GM12878 (cell line): ENCODE results near the gene EML5. TPM values are rescaled to one million over a fixed set of nuclear protein-coding genes. Genes with fewer than 3 reads are reported as not detected.

ENCODE experiments used
- ASH2L ChIP-seq: fragments of 300-600, 200-600 bp; sonication (generic); IDR thresholded peaks from 2 replicates; pipeline ENCODE4 v1.6.1; 2017; ENCODE audit warnings: low read depth, mild to moderate bottlenecking, borderline replicate concordance
- ATF2 ChIP-seq: IDR thresholded peaks from 2 replicates; pipeline ENCODE4 v1.6.1; 2012; ENCODE audit warnings: low read length, inconsistent platforms
- BMI1 ChIP-seq: fragments of 450-650 bp; IDR thresholded peaks from 2 replicates; pipeline ENCODE4 v1.6.1; 2016; ENCODE audit warnings: mild to moderate bottlenecking, moderate library complexity, borderline replicate concordance
- CHD2 ChIP-seq: IDR thresholded peaks from 2 replicates; pipeline ENCODE4 v1.6.1; 2011; ENCODE audit warnings: low read depth, low read length, improper control_type of control experiment, borderline replicate concordance
- DPF2 ChIP-seq: fragments of 450-650 bp; IDR thresholded peaks from 2 replicates; pipeline ENCODE4 v1.6.1; 2017; ENCODE audit warnings: mild to moderate bottlenecking
- GABPA ChIP-seq: IDR thresholded peaks from 2 replicates; pipeline ENCODE4 v1.6.1; 2014; ENCODE audit warnings: antibody characterized with exemption, low read depth, mild to moderate bottlenecking, inconsistent platforms
- HCFC1 ChIP-seq: fragments of 150-350 bp; IDR thresholded peaks from 2 replicates; pipeline ENCODE4 v1.6.1; 2014; ENCODE audit warnings: low read length
- IRF4 ChIP-seq: IDR thresholded peaks from 2 replicates; pipeline ENCODE4 v1.6.1; 2011; ENCODE audit warnings: low read depth, low read length
- IRF5 ChIP-seq: fragments of 450-650 bp; IDR thresholded peaks from 2 replicates; pipeline ENCODE4 v1.6.1; 2017; ENCODE audit warnings: borderline replicate concordance
- JUNB ChIP-seq: IDR thresholded peaks from 2 replicates; pipeline ENCODE4 v1.6.1; 2016; ENCODE audit warnings: antibody characterized with exemption, mild to moderate bottlenecking
- SREBF1 ChIP-seq: IDR thresholded peaks from 2 replicates; pipeline ENCODE4 v1.6.1; 2012; ENCODE audit warnings: mild to moderate bottlenecking, low read length
- SREBF2 ChIP-seq: IDR thresholded peaks from 2 replicates; pipeline ENCODE4 v1.6.1; 2012; ENCODE audit warnings: mild to moderate bottlenecking, low read length
- TBL1XR1 ChIP-seq: IDR thresholded peaks from 2 replicates; pipeline ENCODE4 v1.6.1; 2012; ENCODE audit warnings: low read depth, low read length, improper control_type of control experiment
- TCF12 ChIP-seq: IDR thresholded peaks from 2 replicates; pipeline ENCODE4 v1.6.1; 2011; ENCODE audit warnings: low read depth, mild to moderate bottlenecking, low read length
- USF2 ChIP-seq: IDR thresholded peaks from 2 replicates; pipeline ENCODE4 v1.6.1; 2011; ENCODE audit warnings: low read depth, low read length, improper control_type of control experiment, borderline replicate concordance
- ZNF24 ChIP-seq: fragments of 450-650 bp; IDR thresholded peaks from 2 replicates; pipeline ENCODE4 v1.6.1; 2017; ENCODE audit warnings: antibody characterized with exemption, mild to moderate bottlenecking
- ZNF384 ChIP-seq: IDR thresholded peaks from 2 replicates; pipeline ENCODE4 v1.6.1; 2012; ENCODE audit warnings: low read depth, mild to moderate bottlenecking, low read length, improper control_type of control experiment, borderline replicate concordance
- polyA plus RNA-seq, 11 experiments: library from polyadenylated mRNA; depleted of rRNA in 4 of 11; unstranded in 6 of 11; stranded (reverse) in 5 of 11; fragments of >200 nt; fragmentation: Nextera tagmentation in 4 of 11; fragmentation: Illumina TruSeq in 1 of 11; extraction: Ambion mirVana in 4 of 11; extraction: Trizol in 1 of 11; gene quantifications; 1 replicate in 1 of 11; 2 replicates in 10 of 11; pipeline versions ENCODE4 v1.2.1 to v1.2.3, GENCODE V29; 2011 to 2016; ENCODE audit warnings: inconsistent platforms in 2 of 11, missing spikeins in 2 of 11, low read depth in 1 of 11
- total RNA-seq, 4 experiments: library from RNA; depleted of rRNA in 3 of 4; stranded (reverse); fragments of >200 nt in 3 of 4; fragmentation: Illumina TruSeq in 1 of 4; extraction: Trizol in 1 of 4; gene quantifications; 2 replicates each; pipeline versions ENCODE4 v1.2.1 to v1.2.3, GENCODE V29; 2013 to 2021
- TF ChIP-seq, protein P1 (sequence below): fragments of 150-350 bp; IDR thresholded peaks from 2 replicates; pipeline ENCODE4 v1.6.1; 2016; ENCODE audit warnings: low read depth, low read length
- TF ChIP-seq, protein P2 (sequence below): IDR thresholded peaks from 2 replicates; pipeline ENCODE4 v1.6.1; 2012; ENCODE audit warnings: low read depth, low read length, improper control_type of control experiment
- TF ChIP-seq, protein P3 (sequence below): IDR thresholded peaks from 2 replicates; pipeline ENCODE4 v1.6.1; 2012; ENCODE audit warnings: low read depth, low read length, improper control_type of control experiment
- TF ChIP-seq, protein P4 (sequence below): IDR thresholded peaks from 2 replicates; pipeline ENCODE4 v1.6.1; 2011; ENCODE audit warnings: borderline replicate concordance, low read depth, mild to moderate bottlenecking, moderate library complexity, low read length; ENCODE audit not compliant: insufficient read depth, poor library complexity, severe bottlenecking

The EML5 gene
- total and polyA plus RNA-seq, 10 of the 15 experiments (the other 5 are each of a cell fraction or from before 2014, with no cell fraction given): 0.08 to 0.35 (median 0.22) TPM; not detected in 1

DNA sequence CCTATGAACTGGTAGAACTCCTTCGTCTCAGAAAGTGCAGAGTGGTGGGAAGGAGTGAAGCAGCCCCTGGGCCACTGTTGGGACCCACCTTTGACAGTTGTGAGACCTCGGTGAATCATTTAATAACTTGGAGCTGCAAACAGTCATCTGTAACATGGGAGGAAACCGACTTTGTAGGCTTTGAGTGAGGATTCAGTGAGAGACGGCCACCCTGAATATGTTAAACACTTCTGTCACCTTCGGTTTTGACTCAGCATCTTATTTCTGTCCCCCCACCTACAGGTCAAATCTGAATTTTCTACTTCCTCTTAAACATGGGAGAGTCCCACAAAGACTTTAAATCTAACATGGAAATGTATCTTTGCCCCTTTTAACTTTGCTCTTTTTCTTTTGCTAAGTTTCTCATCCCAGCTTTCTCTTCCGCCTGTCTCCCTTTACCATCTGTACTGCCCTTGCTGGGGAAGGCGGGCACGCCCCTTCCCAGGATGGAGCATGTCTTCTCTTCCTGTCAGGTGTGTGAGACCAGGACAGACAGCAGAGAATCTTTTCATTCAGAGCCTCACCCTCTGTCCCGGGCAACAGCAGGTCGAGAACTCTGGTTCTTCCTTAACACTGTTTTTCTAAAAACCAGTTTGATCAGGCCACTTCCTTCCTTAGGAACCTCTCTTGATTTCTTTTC, 192.9 kb downstream of the EML5 start (continued):
- TF ChIP-seq ATF2 (peak; percentile 92), TCF12 (peak; percentile 60; the same call in 1 of the 2 replicates), HCFC1 (no peak), ZNF24 (peak; percentile 48; the same call in 1 of the 2 replicates), IRF5 (no peak), SREBF2 (no peak), GABPA (peak; percentile 45; the same call in 1 of the 2 replicates), DPF2 (peak; percentile 94), USF2 (no peak), CHD2 (no peak), ASH2L (no peak), JUNB (peak; percentile 99), IRF4 (peak; percentile 99), ZNF384 (no peak), SREBF1 (no peak), TBL1XR1 (peak; percentile 76; the same call in 1 of the 2 replicates), BMI1 (peak; percentile 70; the same call in 1 of the 2 replicates)
- TF ChIP-seq, protein P1, sequence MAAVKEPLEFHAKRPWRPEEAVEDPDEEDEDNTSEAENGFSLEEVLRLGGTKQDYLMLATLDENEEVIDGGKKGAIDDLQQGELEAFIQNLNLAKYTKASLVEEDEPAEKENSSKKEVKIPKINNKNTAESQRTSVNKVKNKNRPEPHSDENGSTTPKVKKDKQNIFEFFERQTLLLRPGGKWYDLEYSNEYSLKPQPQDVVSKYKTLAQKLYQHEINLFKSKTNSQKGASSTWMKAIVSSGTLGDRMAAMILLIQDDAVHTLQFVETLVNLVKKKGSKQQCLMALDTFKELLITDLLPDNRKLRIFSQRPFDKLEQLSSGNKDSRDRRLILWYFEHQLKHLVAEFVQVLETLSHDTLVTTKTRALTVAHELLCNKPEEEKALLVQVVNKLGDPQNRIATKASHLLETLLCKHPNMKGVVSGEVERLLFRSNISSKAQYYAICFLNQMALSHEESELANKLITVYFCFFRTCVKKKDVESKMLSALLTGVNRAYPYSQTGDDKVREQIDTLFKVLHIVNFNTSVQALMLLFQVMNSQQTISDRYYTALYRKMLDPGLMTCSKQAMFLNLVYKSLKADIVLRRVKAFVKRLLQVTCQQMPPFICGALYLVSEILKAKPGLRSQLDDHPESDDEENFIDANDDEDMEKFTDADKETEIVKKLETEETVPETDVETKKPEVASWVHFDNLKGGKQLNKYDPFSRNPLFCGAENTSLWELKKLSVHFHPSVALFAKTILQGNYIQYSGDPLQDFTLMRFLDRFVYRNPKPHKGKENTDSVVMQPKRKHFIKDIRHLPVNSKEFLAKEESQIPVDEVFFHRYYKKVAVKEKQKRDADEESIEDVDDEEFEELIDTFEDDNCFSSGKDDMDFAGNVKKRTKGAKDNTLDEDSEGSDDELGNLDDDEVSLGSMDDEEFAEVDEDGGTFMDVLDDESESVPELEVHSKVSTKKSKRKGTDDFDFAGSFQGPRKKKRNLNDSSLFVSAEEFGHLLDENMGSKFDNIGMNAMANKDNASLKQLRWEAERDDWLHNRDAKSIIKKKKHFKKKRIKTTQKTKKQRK: no peak
- TF ChIP-seq, protein P2, sequence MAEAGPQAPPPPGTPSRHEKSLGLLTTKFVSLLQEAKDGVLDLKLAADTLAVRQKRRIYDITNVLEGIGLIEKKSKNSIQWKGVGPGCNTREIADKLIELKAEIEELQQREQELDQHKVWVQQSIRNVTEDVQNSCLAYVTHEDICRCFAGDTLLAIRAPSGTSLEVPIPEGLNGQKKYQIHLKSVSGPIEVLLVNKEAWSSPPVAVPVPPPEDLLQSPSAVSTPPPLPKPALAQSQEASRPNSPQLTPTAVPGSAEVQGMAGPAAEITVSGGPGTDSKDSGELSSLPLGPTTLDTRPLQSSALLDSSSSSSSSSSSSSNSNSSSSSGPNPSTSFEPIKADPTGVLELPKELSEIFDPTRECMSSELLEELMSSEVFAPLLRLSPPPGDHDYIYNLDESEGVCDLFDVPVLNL: no peak
- TF ChIP-seq, protein P3, sequence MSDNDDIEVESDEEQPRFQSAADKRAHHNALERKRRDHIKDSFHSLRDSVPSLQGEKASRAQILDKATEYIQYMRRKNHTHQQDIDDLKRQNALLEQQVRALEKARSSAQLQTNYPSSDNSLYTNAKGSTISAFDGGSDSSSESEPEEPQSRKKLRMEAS: no peak
- TF ChIP-seq, protein P4, sequence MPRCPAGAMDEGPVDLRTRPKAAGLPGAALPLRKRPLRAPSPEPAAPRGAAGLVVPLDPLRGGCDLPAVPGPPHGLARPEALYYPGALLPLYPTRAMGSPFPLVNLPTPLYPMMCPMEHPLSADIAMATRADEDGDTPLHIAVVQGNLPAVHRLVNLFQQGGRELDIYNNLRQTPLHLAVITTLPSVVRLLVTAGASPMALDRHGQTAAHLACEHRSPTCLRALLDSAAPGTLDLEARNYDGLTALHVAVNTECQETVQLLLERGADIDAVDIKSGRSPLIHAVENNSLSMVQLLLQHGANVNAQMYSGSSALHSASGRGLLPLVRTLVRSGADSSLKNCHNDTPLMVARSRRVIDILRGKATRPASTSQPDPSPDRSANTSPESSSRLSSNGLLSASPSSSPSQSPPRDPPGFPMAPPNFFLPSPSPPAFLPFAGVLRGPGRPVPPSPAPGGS: peak; percentile 91
